ENCODE measurements around the gene OR5H14. TPM values are rescaled to one million over a fixed set of nuclear protein-coding genes. Genes with fewer than 3 reads are reported as not detected.

Gene OR5H14
- total RNA-seq, 1 experiment from 2014 or later = not detected

DNA sequence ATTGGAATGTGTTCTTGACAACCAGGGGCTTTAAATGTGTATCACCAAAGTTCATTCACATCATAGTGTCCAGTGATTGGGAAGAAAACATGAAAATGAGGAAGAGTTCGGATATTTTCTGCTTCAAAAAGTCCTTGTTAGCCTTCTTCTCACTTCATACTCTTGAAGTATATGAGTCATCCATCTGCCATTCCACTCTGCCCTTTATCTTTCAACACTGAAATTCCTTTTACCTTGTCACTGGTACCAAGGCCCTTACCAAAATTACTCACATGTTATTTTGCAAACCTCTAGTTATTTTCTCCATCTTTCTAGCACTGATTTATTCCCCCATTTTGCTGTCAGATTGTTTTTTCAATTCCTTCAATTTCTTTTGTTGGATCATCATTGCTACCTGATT lies 51.7 kb downstream of the OR5H14 start:
- DNase-seq (ENCODE audit: low spot score) = no peak

Other genes with a start within 250 kb of the OR5H14 start
- 25.3 and 32.6 TPM in 2 replicates for gene RIOX2, start 175.0 kb upstream of the OR5H14 start, total RNA-seq (2014; rRNA removed; shearing (Covaris generic))
- gene GABRR3, start 112.2 kb upstream of the OR5H14 start, total RNA-seq (2014; rRNA removed; shearing (Covaris generic)) = not detected in 2 replicates
- gene OR5AC2, start 60.3 kb upstream of the OR5H14 start, total RNA-seq (2014; rRNA removed; shearing (Covaris generic)) = not detected in 2 replicates
- not detected in 2 replicates for gene OR5H1, start 16.8 kb upstream of the OR5H14 start, total RNA-seq (2014; rRNA removed; shearing (Covaris generic))
- gene OR5H15, start 19.2 kb downstream of the OR5H14 start, total RNA-seq (2014; rRNA removed; shearing (Covaris generic)) = not detected in 2 replicates
- gene OR5H6, start 116.8 kb downstream of the OR5H14 start, total RNA-seq (2014; rRNA removed; shearing (Covaris generic)) = not detected in 2 replicates
- not detected in 2 replicates for gene OR5H2, start 135.0 kb downstream of the OR5H14 start, total RNA-seq (2014; rRNA removed; shearing (Covaris generic))
- not detected in 2 replicates for gene OR5K4, start 206.4 kb downstream of the OR5H14 start, total RNA-seq (2014; rRNA removed; shearing (Covaris generic))
- not detected in 2 replicates for gene OR5K3, start 243.2 kb downstream of the OR5H14 start, total RNA-seq (2014; rRNA removed; shearing (Covaris generic))